ENCODE results near the gene BEST1. TPM values are rescaled to one million over a fixed set of nuclear protein-coding genes. Genes with fewer than 3 reads are reported as not detected.

The BEST1 gene
- total and polyA plus RNA-seq, 2 of the 13 experiments (the other 11 are each of a cell fraction or from before 2014, with no cell fraction given): 0.09 to 0.65 TPM

- TF ChIP-seq CEBPG (CRISPR knock-in tag; IDR thresholded peaks at IDR 0.05) (no peak), HNF1A (IDR thresholded peaks at IDR 0.05; ENCODE audit: low read depth) (no peak), HNF1A (CRISPR knock-in tag; IDR thresholded peaks at IDR 0.05; ENCODE audit: borderline replicate concordance) (no peak), ZNF513 (CRISPR knock-in tag; conservative IDR thresholded peaks at IDR 0.05) (no peak), NR2F6 (IDR thresholded peaks at IDR 0.05) (no peak), NR2F6 (CRISPR knock-in tag; IDR thresholded peaks at IDR 0.05) (0 out of 2 replicates have a peak, but pooled peaks have one; percentile 10), ZNF775 (CRISPR knock-in tag; IDR thresholded peaks at IDR 0.05; ENCODE audit: borderline replicate concordance) (no peak), STAG1 (CRISPR knock-in tag; IDR thresholded peaks at IDR 0.05) (peak; percentile 48), ZNF749 (CRISPR knock-in tag; IDR thresholded peaks at IDR 0.05; ENCODE audit: borderline replicate concordance) (no peak), REPIN1 (CRISPR knock-in tag; IDR thresholded peaks at IDR 0.05; ENCODE audit: borderline replicate concordance, low read depth) (no peak), ZBTB26 (CRISPR knock-in tag; IDR thresholded peaks at IDR 0.05; ENCODE audit: borderline replicate concordance) (peak; percentile 44; the same call in 1 of the 2 replicates), TIGD3 (CRISPR knock-in tag; IDR thresholded peaks at IDR 0.05; ENCODE audit: borderline replicate concordance) (no peak), KLF6 (CRISPR knock-in tag; IDR thresholded peaks at IDR 0.05) (no peak), EHMT2 (IDR thresholded peaks at IDR 0.05; ENCODE audit: borderline replicate concordance, low read depth, low read length) (no peak), ZNF33A (CRISPR knock-in tag; IDR thresholded peaks at IDR 0.05; ENCODE audit: borderline replicate concordance) (no peak), PHF8 (CRISPR knock-in tag; IDR thresholded peaks at IDR 0.05) (no peak), ZNF362 (CRISPR knock-in tag; IDR thresholded peaks at IDR 0.05; ENCODE audit: borderline replicate concordance) (no peak), ZNF280B (CRISPR knock-in tag; IDR thresholded peaks at IDR 0.05; ENCODE audit: borderline replicate concordance) (no peak), MIER2 (CRISPR knock-in tag; IDR thresholded peaks at IDR 0.05) (no peak), POLR2A (IDR thresholded peaks at IDR 0.05; ENCODE audit: insufficient read depth in 1 of 2, low read depth in 2 of 2, low read length in 2 of 2) (no peak)
Measured at GRCh38 chr11:61996933-61997332, 46.8 kb downstream of the BEST1 start (continued).
